ENCODE measurements around the gene OGFOD3.

DNA sequence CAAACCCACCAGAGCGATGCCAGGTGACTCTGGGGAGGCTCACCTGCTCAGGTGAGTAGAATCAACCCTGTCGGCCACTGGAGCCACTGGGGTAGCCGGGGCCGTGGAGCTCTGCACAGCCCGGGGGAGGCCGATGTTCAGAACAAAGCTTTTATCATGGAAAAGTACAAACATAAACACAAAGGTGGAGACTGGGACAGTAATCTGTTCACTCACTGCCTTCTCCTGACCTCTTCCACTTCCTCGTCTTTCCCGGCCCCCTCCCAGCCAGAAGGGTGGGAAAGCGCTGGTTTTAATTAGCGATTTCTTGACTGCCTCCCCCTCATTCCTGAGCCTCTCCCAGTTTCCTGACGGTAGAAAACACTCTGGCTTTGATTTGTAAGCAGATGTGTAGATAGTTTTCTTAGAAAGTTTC is 69.1 kb downstream of the OGFOD3 start:
- no peak for TF ChIP-seq EZH2 (IDR thresholded peaks at IDR 0.05; ENCODE audit: low read depth)
- TF ChIP-seq, protein P1, sequence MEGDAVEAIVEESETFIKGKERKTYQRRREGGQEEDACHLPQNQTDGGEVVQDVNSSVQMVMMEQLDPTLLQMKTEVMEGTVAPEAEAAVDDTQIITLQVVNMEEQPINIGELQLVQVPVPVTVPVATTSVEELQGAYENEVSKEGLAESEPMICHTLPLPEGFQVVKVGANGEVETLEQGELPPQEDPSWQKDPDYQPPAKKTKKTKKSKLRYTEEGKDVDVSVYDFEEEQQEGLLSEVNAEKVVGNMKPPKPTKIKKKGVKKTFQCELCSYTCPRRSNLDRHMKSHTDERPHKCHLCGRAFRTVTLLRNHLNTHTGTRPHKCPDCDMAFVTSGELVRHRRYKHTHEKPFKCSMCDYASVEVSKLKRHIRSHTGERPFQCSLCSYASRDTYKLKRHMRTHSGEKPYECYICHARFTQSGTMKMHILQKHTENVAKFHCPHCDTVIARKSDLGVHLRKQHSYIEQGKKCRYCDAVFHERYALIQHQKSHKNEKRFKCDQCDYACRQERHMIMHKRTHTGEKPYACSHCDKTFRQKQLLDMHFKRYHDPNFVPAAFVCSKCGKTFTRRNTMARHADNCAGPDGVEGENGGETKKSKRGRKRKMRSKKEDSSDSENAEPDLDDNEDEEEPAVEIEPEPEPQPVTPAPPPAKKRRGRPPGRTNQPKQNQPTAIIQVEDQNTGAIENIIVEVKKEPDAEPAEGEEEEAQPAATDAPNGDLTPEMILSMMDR (conservative IDR thresholded peaks at IDR 0.05): no peak

All from PC-9 (cell line).